ENCODE results near the gene SLC39A11.

The SLC39A11 gene

GRCh38 chr17:72702998-72703397 lies 389.5 kb downstream of the SLC39A11 start:
- DNase-seq (ENCODE audit: extremely low read depth, low read depth), result peak; percentile 88

GRCh38 chr17:72702136-72702735 lies 390.3 kb downstream of the SLC39A11 start:
- DNase-seq (ENCODE audit: extremely low read depth, low read depth), result no peak
- H3K4me3 ChIP-seq (replicated peaks; ENCODE audit: low read depth, low read length), result no peak overlapping the region
- TF ChIP-seq CTCF (IDR thresholded peaks at IDR 0.05; ENCODE audit: low read depth, low read length, missing control alignments), result no peak

More at GRCh38 chr17:72702998-72703397, 389.5 kb downstream of the SLC39A11 start:
- H3K4me3 ChIP-seq (replicated peaks; ENCODE audit: low read depth, low read length), result no peak overlapping the region
- TF ChIP-seq CTCF (IDR thresholded peaks at IDR 0.05; ENCODE audit: low read depth, low read length, missing control alignments), result no peak

- H3K4me3 ChIP-seq (replicated peaks; ENCODE audit: low read depth, low read length), result no peak overlapping the region
- DNase-seq (ENCODE audit: extremely low read depth, low read depth), result no peak
- TF ChIP-seq CTCF (IDR thresholded peaks at IDR 0.05; ENCODE audit: low read depth, low read length, missing control alignments), result no peak
Measured at GRCh38 chr17:72700226-72700625, 392.3 kb downstream of the SLC39A11 start.

GRCh38 chr17:72699545-72699944 lies 392.9 kb downstream of the SLC39A11 start:
- TF ChIP-seq CTCF (IDR thresholded peaks at IDR 0.05; ENCODE audit: low read depth, low read length, missing control alignments), result no peak
- H3K4me3 ChIP-seq (replicated peaks; ENCODE audit: low read depth, low read length), result no peak overlapping the region
- no peak for DNase-seq (ENCODE audit: extremely low read depth, low read depth)

- no peak for DNase-seq (ENCODE audit: extremely low read depth, low read depth)
Measured at GRCh38 chr17:72697602-72698146, 394.8 kb downstream of the SLC39A11 start.

GRCh38 chr17:72696721-72697120 lies 395.8 kb downstream of the SLC39A11 start:
- no peak for DNase-seq (ENCODE audit: extremely low read depth, low read depth)
- no peak for TF ChIP-seq CTCF (IDR thresholded peaks at IDR 0.05; ENCODE audit: low read depth, low read length, missing control alignments)
- no peak overlapping the region for H3K4me3 ChIP-seq (replicated peaks; ENCODE audit: low read depth, low read length)

More at GRCh38 chr17:72697602-72698146, 394.8 kb downstream of the SLC39A11 start:
- no peak for TF ChIP-seq CTCF (IDR thresholded peaks at IDR 0.05; ENCODE audit: low read depth, low read length, missing control alignments)
- H3K4me3 ChIP-seq (replicated peaks; ENCODE audit: low read depth, low read length), result no peak overlapping the region
